DMS 273 treated with DMSO at 0.1 percent for 48 hours (cell line): ENCODE data around the gene ANK3.

Source experiments
- DNase-seq: peaks from one replicate; lab custom pipeline; 2025; lab: John Stamatoyannopoulos, UW

Gene ANK3

GRCh38 chr10:60377042-60377352, 12.7 kb downstream of the ANK3 start:
- no peak for DNase-seq

- no peak for DNase-seq
These were observed 13.2 kb downstream of the ANK3 start for GRCh38 chr10:60376221-60377041.

- no peak for DNase-seq
These were observed 14.2 kb downstream of the ANK3 start for GRCh38 chr10:60375293-60376004.

GRCh38 chr10:60374836-60375235, 14.8 kb downstream of the ANK3 start:
- no peak for DNase-seq

- DNase-seq, result no peak
These were observed 17.2 kb downstream of the ANK3 start for GRCh38 chr10:60372436-60372835.

GRCh38 chr10:60369547-60369930, 20.1 kb downstream of the ANK3 start:
- no peak for DNase-seq

GRCh38 chr10:60368875-60369546, 20.7 kb downstream of the ANK3 start:
- DNase-seq, result no peak

GRCh38 chr10:60367901-60368300, 21.8 kb downstream of the ANK3 start:
- no peak for DNase-seq

- no peak for DNase-seq
These were observed 22.2 kb downstream of the ANK3 start for GRCh38 chr10:60367431-60367830.

- no peak for DNase-seq
These were observed 22.7 kb downstream of the ANK3 start for GRCh38 chr10:60367024-60367423.

GRCh38 chr10:60363187-60363586, 26.5 kb downstream of the ANK3 start:
- no peak for DNase-seq

GRCh38 chr10:60362461-60362860, 27.2 kb downstream of the ANK3 start:
- DNase-seq, result no peak

- no peak for DNase-seq
These were observed 30.6 kb downstream of the ANK3 start for GRCh38 chr10:60359066-60359465.

GRCh38 chr10:60358282-60358681, 31.4 kb downstream of the ANK3 start:
- DNase-seq, result no peak

GRCh38 chr10:60353519-60354258, 36.0 kb downstream of the ANK3 start:
- no peak for DNase-seq

- DNase-seq, result no peak
These were observed 37.6 kb downstream of the ANK3 start for GRCh38 chr10:60352105-60352504.

GRCh38 chr10:60351191-60351853, 38.4 kb downstream of the ANK3 start:
- DNase-seq, result no peak

- no peak for DNase-seq
These were observed 39.3 kb downstream of the ANK3 start for GRCh38 chr10:60350400-60350799.

GRCh38 chr10:60349426-60349825, 40.2 kb downstream of the ANK3 start:
- DNase-seq, result no peak

GRCh38 chr10:60348982-60349381, 40.7 kb downstream of the ANK3 start:
- no peak for DNase-seq

GRCh38 chr10:60347270-60347669, 42.4 kb downstream of the ANK3 start:
- DNase-seq, result no peak

GRCh38 chr10:60346661-60347060, 43.0 kb downstream of the ANK3 start:
- no peak for DNase-seq
